CD4-positive, alpha-beta T cell treated with Interleukin-15 for 1 hour (primary cell): Measurements from ENCODE around the gene ASB4.
"Not testable (repeated sequence)": the region's sequence is repeated elsewhere in the genome, so short reads cannot be mapped to it uniquely, and the experiment has no call there.

Source experiments
- DNase-seq: peaks from one replicate; pipeline ENCODE4 v3.0.0-alpha.2; 2020

The ASB4 gene

GRCh38 chr7:95479992-95480624 lies 5.6 kb upstream of the ASB4 start:
- no peak for DNase-seq

GRCh38 chr7:95481271-95482165 lies 4.2 kb upstream of the ASB4 start:
- no peak for DNase-seq

GRCh38 chr7:95482424-95482823 lies 3.3 kb upstream of the ASB4 start:
- DNase-seq, result no peak

- no peak for DNase-seq
Measured at GRCh38 chr7:95490231-95490762, 4.6 kb downstream of the ASB4 start.

GRCh38 chr7:95491201-95491600 lies 5.5 kb downstream of the ASB4 start:
- DNase-seq, result no peak

GRCh38 chr7:95491634-95492314 lies 6.0 kb downstream of the ASB4 start:
- DNase-seq, result no peak

- no peak for DNase-seq
Measured at GRCh38 chr7:95493247-95493646, 7.5 kb downstream of the ASB4 start.

- DNase-seq, result no peak
Measured at GRCh38 chr7:95493844-95494243, 8.1 kb downstream of the ASB4 start.

GRCh38 chr7:95501261-95501832 lies 15.6 kb downstream of the ASB4 start:
- DNase-seq, result no peak

- DNase-seq, result no peak
Measured at GRCh38 chr7:95502403-95502802, 16.7 kb downstream of the ASB4 start.

GRCh38 chr7:95503271-95504131 lies 17.8 kb downstream of the ASB4 start:
- DNase-seq, result no peak

- not testable (repeated sequence) for DNase-seq
Measured at GRCh38 chr7:95504132-95504588, 18.4 kb downstream of the ASB4 start.

- DNase-seq, result no peak
Measured at GRCh38 chr7:95508780-95509179, 23.0 kb downstream of the ASB4 start.

GRCh38 chr7:95509199-95509598 lies 23.5 kb downstream of the ASB4 start:
- DNase-seq, result no peak

GRCh38 chr7:95511716-95512260 lies 26.0 kb downstream of the ASB4 start:
- DNase-seq, result peak; percentile 50

GRCh38 chr7:95517458-95517857 lies 31.7 kb downstream of the ASB4 start:
- no peak for DNase-seq

GRCh38 chr7:95517870-95518269 lies 32.1 kb downstream of the ASB4 start:
- DNase-seq, result no peak

GRCh38 chr7:95520136-95520535 lies 34.4 kb downstream of the ASB4 start:
- no peak for DNase-seq

- DNase-seq, result no peak
Measured at GRCh38 chr7:95525503-95525902, 39.8 kb downstream of the ASB4 start.

- DNase-seq, result no peak
Measured at GRCh38 chr7:95526128-95526738, 40.5 kb downstream of the ASB4 start.
